ENCODE results near the gene CIB2.

The CIB2 gene

DNA sequence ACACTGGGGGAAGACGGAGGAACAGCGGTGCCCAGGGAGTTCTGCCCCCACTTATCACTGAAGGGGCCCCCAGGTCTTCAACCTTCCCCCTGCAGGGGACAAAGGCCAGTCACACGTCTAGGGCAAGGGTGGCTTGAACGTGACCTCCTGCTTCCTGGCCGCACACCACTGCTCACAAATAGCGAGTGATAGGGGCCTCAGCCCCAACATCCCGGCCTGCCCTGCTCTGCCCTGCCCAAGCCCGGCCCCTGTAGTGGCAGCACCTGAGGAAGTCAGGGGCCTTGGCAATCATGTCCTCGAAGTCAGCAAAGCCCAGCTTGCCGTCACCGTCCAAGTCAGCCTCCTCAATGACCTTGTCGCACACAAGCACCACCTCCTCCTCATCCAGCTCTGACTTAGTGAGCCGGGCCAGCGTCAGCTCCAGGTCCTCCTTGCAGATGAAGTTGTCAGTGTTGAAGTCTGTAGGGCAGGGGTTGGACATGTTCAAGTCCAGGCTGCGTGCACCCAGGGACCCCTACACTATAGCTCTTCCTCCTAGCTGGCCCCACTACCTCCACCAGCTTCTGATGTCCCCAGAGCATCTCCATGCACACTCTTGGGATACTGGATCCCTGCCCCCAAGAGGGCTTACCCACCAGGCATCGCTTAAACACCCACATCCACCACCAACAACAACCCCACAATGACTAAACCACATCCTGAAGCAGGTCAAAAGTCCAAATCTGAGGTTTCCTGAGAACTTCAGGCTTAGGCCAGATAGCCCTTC is 25.6 kb downstream of the CIB2 start:
- no peak for DNase-seq

- DNase-seq = no peak
Measured at GRCh38 chr15:78104566-78105475, 26.4 kb downstream of the CIB2 start.

- no peak for DNase-seq
Measured at GRCh38 chr15:78104119-78104479, 27.1 kb downstream of the CIB2 start.

GRCh38 chr15:78103406-78104118 is 27.7 kb downstream of the CIB2 start:
- peak; percentile 58 for DNase-seq

DNA sequence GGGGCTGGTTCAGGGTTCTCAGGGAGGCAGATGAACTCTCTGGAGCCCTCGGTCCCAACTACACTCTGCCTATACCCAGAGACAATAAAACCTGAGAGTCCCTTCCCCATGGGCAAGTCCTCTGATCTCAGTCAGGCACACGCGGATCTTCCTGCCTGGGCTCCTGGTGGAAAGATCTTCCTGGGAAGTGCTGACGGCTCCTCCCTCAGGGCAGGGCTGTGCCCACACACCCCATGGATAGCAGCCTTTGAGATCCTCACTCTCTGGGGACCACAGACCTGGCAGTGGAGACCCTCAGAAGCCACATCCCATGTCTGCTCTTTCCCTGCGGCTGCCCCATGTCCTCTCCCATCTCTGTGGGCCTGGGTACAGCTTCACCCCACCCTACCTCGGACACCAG is 28.5 kb downstream of the CIB2 start:
- no peak for DNase-seq

DNA sequence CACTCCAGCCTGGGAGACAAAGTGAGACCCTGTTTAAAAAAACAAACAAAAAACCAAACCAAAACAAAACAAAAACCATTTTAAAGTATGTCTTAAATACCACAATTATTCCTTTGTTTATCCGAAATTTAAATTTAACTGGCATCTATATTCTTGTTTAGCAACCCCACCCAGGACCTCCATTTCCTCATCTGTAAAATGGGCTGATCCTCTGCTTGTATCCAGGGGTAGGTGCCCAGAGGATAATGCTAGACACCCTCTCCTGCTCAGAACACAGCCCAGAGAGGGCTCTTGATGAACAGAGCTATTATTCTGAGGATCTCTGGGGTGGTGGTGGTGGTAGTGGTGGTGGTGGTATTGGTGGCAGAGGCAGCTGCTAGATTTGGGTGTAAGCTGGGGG is 29.0 kb downstream of the CIB2 start:
- no peak for DNase-seq

DNA sequence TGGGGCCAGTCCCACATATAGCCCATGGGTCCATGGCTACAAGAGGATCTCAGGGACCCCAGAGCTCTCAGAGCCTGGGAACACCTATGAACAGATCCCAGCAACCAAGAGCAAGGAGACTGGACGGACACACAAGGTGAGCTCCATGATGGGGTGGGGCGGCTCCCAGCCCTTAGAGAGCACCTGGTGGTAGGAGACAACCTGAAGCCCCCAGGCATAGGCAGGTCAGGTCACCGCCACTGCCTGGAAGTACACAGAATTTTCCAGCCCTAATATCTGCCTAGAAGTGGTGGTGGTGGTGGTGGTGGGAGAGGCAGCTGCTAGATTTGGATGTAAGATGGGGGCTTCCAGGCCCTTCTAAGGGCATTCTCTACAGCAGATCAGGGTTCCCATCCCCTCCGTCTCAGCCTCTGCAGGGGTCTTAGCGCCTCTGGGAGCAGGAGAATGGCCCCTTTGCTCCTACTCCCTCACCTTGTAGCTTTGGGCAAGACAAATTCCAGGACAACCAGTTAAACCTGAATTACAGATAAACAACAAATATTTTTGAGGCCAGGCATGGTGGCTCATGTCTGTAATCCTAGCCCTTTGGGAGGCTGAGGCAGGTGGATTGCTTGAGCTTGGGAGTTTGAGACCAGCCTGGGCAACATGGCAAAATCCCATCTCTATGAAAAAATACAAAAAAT is 29.7 kb downstream of the CIB2 start:
- DNase-seq = no peak

GRCh38 chr15:78100886-78101285 is 30.4 kb downstream of the CIB2 start:
- DNase-seq = no peak

DNA sequence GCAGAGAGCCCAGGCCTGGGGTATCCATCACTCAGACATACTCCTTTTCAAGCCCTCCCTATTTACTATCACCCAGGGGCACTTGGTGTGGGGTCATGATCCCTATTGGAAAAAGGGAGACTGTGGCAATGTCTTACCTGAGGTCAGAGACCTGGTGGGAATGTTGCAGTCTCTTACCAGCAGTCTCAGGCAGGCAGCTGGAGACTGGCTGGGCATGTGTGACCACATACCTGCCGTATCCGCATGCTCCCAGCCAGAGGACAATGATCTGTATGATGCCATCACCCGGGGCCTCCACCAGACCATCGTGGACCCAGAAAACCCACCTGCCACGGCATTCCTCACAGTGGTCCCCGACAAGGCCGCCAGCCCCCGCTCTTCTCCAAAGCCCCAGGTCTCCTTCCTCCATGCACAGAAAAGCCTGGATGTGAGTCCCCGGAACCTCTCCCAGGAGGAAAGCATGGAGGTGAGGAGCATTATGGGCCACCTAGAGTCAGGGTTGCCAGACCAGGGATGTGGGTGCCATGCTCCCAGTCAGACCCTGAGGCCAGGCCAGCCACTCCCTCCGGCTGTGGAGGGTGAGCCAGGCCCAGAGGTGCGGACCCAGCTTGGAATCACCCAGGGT is 33.0 kb downstream of the CIB2 start:
- DNase-seq = no peak

GRCh38 chr15:78097667-78098066 is 33.6 kb downstream of the CIB2 start:
- DNase-seq = no peak

DNA sequence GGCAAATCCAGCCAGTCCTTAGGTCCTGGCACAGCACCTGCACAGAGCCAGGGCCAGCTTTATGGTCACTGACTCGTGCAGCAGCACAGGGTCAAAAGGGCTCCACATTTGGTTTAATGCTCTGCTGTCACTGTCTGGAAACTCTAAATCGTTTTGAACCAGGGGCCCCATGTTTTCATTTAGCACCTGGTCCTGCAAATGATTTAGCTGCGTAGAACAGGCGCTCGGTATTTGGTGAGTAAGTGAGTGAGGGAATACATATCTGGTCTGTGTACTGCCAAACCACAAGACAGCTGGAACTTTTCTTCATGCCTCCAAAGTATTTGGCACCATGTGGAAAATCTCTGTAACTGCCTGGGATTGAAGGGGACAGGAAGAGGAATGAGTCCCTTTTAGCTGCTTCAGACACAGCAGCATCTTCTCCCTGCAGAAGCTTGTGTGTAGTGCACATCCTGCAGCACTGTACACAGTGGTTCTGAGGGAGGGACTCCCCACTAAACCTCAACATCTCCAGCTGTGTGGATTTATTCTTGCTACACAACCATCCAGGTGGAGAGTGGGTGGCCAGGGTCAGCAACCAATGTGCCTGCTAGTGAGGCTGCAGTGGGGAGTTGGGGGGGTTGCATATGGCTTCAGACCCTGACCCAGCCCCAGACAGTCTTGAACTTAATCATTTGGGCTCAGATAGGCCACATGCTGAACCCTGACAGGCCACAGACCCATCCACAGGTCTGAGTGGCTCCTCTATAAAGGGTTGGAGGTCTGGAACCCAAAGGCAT is 37.8 kb downstream of the CIB2 start:
- DNase-seq = no peak

GRCh38 chr15:78092261-78093041 is 38.8 kb downstream of the CIB2 start, which contains the start of gene SH2D7:
TSS of gene SH2D7 (plus strand) at chr15:78092561. CDS start at chr15:78092585, 24 bp downstream.
- DNase-seq = no peak

GRCh38 chr15:78090422-78091063 is 40.7 kb downstream of the CIB2 start:
- no peak for DNase-seq

GRCh38 chr15:78088773-78089080 is 42.5 kb downstream of the CIB2 start:
- no peak for DNase-seq

DNA sequence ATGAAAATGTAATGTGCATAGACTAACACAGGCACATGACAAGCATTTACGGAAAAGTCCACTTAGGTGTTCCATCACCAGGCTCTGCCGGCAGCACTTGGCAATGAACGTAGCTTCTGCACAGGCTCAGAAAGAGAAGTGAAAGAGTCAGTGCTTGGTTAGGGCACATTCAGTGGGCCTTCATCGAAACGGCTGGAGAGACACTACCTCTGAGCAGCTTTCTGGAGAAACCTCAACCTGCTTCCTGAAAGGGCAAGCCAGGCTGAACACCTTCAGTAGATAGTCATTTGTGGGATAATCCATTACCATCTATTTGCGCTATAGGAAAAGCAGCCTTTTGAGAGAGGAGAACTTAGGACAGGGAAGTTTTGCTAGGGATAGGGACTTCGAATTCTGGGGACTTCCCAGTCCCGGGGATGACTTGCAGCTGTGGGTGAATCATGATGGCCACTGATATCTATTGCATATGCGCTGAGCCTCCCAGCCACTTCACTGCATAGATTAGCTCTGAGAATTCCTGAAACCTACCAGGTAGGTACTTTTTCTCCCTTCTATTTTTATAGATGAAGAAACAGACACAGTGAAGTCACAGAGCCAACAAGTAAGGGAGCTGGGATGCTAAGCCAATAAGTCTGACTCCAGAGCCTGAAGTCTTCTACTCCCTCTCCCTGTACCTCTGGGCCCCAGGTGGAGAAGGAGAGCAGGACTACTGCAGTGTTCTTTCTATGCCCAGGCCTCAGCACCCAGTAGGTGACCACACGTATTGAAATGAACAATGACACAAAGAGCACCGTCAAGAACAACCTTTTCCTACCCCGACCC is 43.1 kb downstream of the CIB2 start:
- no peak for DNase-seq

DNA sequence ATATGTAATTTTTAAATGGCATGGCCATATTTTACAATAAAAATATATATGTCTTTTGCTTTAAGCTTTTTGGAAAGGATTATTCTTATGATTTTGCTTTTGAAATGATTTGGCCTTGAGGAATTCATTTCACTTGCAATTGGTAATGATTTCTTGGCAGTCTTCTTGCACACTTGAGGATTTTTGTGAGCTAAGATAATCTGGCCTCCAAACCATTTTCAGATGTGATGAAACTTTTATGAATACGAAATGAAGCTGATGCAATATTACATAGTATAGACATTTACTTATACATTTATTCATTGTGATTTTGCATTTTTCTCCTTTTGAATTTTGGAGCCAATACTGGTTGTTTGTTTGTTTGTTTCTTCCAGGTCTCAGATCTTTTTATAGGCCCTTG is 45.3 kb downstream of the CIB2 start:
- DNase-seq = no peak

- no peak for DNase-seq
Measured at GRCh38 chr15:78084449-78084750, 46.8 kb downstream of the CIB2 start.

GRCh38 chr15:78083687-78084448 is 47.4 kb downstream of the CIB2 start:
- no peak for DNase-seq

DNA sequence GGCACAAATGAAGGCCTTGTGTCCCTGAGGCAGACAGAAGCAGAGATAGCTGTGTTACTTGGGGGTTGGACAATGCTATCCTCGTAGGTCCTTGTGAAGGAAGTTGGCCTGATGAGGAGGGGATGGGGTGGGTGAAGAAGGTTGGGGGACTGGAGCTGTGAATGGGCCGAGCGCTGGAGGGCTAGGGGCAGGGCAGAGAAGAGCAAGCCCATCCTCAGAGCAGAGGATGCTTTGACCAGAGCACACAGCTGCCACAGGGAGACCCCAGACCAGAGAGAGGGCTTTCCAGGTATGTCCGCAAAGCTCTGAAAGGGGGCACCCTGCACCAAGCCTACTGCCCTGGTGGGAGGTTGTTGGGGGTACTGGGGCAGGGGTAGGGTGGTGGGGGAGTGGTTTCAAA is 48.1 kb downstream of the CIB2 start:
- DNase-seq = no peak

Data from stimulated activated CD4-positive, alpha-beta T cell treated with anti-CD3 and anti-CD28 coated beads, Interleukin-2, amount 100 ng/mL, for 24 hours (primary cell).